K562 (cell line): ENCODE data around the gene HNRNPU. TPM values are rescaled to one million over a fixed set of nuclear protein-coding genes. Genes with fewer than 3 reads are reported as not detected.
A peak's percentile ranks its signal among the peaks of the same experiment; 100 is the strongest.

ENCODE experiments used
- ATF1 ChIP-seq, 2 experiments: fragments of 450-650 bp in 1 of 2; IDR thresholded peaks; 2 replicates each; pipeline ENCODE4 v1.6.1; 2016; ENCODE audit warnings: missing compliant biosample characterization in 1 of 2, missing genetic modification characterization in 1 of 2
- CAMTA2 ChIP-seq: fragments of 250-450 bp; sonication (Bioruptor Pico); conservative IDR thresholded peaks from 2 replicates; pipeline ENCODE4 v1.5.1; 2022
- CHD2 ChIP-seq: IDR thresholded peaks from 2 replicates; pipeline ENCODE4 v1.6.1; 2011; ENCODE audit warnings: low read depth, low read length
- CHD4 ChIP-seq: fragments of 200-600 bp; sonication (generic); IDR thresholded peaks from 3 replicates; pipeline ENCODE4 v1.6.1; 2012; ENCODE audit warnings: low read depth, mild to moderate bottlenecking, mixed read lengths, low read length, inconsistent platforms; ENCODE audit not compliant: insufficient read depth, insufficient replicate concordance, poor library complexity, severe bottlenecking
- COPS2 ChIP-seq: fragments of 450-650 bp; conservative IDR thresholded peaks from 2 replicates; pipeline ENCODE4 v1.6.1; 2016; ENCODE audit warnings: mild to moderate bottlenecking, moderate library complexity
- CREB5 ChIP-seq: fragments of 250-450 bp; sonication (Bioruptor Pico); IDR thresholded peaks from 2 replicates; pipeline ENCODE4 v1.5.0; 2020; ENCODE audit warnings: mild to moderate bottlenecking
- CXXC5 ChIP-seq: fragments of 250-450 bp; sonication (Bioruptor Pico); IDR thresholded peaks from 2 replicates; pipeline ENCODE4 v1.8.0; 2022; ENCODE audit warnings: inconsistent platforms, mild to moderate bottlenecking, moderate library complexity
- E2F8 ChIP-seq: fragments of 450-650 bp; IDR thresholded peaks from 2 replicates; pipeline ENCODE4 v1.7.1; 2018; ENCODE audit warnings: mild to moderate bottlenecking, low read depth; ENCODE audit not compliant: partially characterized antibody
- EP400 ChIP-seq: fragments of 450-650 bp; IDR thresholded peaks from 2 replicates; pipeline ENCODE4 v1.6.1; 2017; ENCODE audit warnings: antibody characterized with exemption, mild to moderate bottlenecking, moderate library complexity
- ESRRB ChIP-seq: fragments of 250-450 bp; sonication (Bioruptor Pico); IDR thresholded peaks from 2 replicates; pipeline ENCODE4 v1.5.0; 2020; ENCODE audit warnings: mild to moderate bottlenecking, moderate library complexity, borderline replicate concordance
- HDAC1 ChIP-seq, 2 experiments: fragments of 450-650 bp; IDR thresholded peaks; 2 replicates each; pipeline ENCODE4 v1.6.1; 2016 to 2017; ENCODE audit warnings: inconsistent platforms in 1 of 2, mild to moderate bottlenecking in 1 of 2, moderate library complexity in 1 of 2
- HNRNPLL ChIP-seq: fragments of 200-400 bp; formaldehyde crosslinking; IDR thresholded peaks from 2 replicates; pipeline ENCODE4 v1.6.1; 2017; ENCODE audit warnings: low read length, low read depth, mild to moderate bottlenecking; ENCODE audit not compliant: poor library complexity, severe bottlenecking
- KLF6 ChIP-seq: fragments of 250-450 bp; sonication (Bioruptor Pico); IDR thresholded peaks from 2 replicates; pipeline ENCODE4 v1.4.0; 2020; ENCODE audit warnings: mild to moderate bottlenecking, moderate library complexity, borderline replicate concordance
- MAFK ChIP-seq: IDR thresholded peaks from 2 replicates; pipeline ENCODE4 v1.6.1; 2011; ENCODE audit warnings: low read length, improper control_type of control experiment
- POLR2A ChIP-seq: fragments of 450-650 bp; conservative IDR thresholded peaks from 2 replicates; pipeline ENCODE4 v1.6.1; 2016
- RAD51 ChIP-seq: fragments of 450-650 bp; IDR thresholded peaks from 2 replicates; pipeline ENCODE4 v1.7.1; 2016; ENCODE audit warnings: low read depth, mild to moderate bottlenecking, borderline replicate concordance
- RBM15 ChIP-seq: fragments of 200-400 bp; formaldehyde crosslinking; IDR thresholded peaks from 2 replicates; pipeline ENCODE4 v1.6.1; 2018; ENCODE audit warnings: mild to moderate bottlenecking, low read length, moderate library complexity; ENCODE audit not compliant: insufficient read depth
- TRIM28 ChIP-seq: fragments of 450-650 bp; IDR thresholded peaks from 2 replicates; pipeline ENCODE4 v1.6.1; 2017
- TSC22D4 ChIP-seq: fragments of 450-650 bp; IDR thresholded peaks from 2 replicates; pipeline ENCODE4 v1.6.1; 2016; ENCODE audit warnings: missing genetic modification characterization, missing biosample characterization, control low read depth
- ZBED1 ChIP-seq: IDR thresholded peaks from 2 replicates; pipeline ENCODE4 v1.6.1; 2014
- ZFP1 ChIP-seq: fragments of 450-650 bp; formaldehyde crosslinking; IDR thresholded peaks from 2 replicates; pipeline ENCODE4 v1.4.0; 2020; ENCODE audit warnings: mild to moderate bottlenecking, mixed read lengths
- ZFPM2 ChIP-seq: fragments of 250-450 bp; sonication (Bioruptor Pico); IDR thresholded peaks from 2 replicates; pipeline ENCODE4 v1.5.1; 2022; ENCODE audit warnings: mild to moderate bottlenecking
- polyA plus RNA-seq, 8 experiments: library from polyadenylated mRNA; depleted of rRNA in 4 of 8; stranded (reverse) in 5 of 8; unstranded in 3 of 8; fragments of >200 nt; fragmentation: Nextera tagmentation in 2 of 8; fragmentation: Illumina TruSeq in 1 of 8; extraction: Ambion mirVana in 2 of 8; extraction: Trizol in 1 of 8; gene quantifications; 2 replicates each; pipeline versions ENCODE4 v1.2.1 to v1.2.3, GENCODE V29; 2011 to 2014; ENCODE audit warnings: inconsistent platforms in 1 of 8, missing spikeins in 1 of 8
- total RNA-seq, 7 experiments: library from RNA; depleted of rRNA in 6 of 7; stranded (reverse); fragments of >200 nt in 6 of 7; fragmentation: Illumina TruSeq in 2 of 7; extraction: Trizol in 2 of 7; gene quantifications; 2 replicates each; pipeline versions ENCODE4 v1.2.1 to v1.2.3, GENCODE V29; 2011 to 2021; ENCODE audit warnings: low replicate concordance in 1 of 7
- TF ChIP-seq, protein P1 (sequence below): fragments of 250-450 bp; sonication (Bioruptor Pico); IDR thresholded peaks from 2 replicates; pipeline ENCODE4 v1.8.0; 2022; ENCODE audit warnings: moderate library complexity, mild to moderate bottlenecking, inconsistent platforms

HNRNPU gene
- total and polyA plus RNA-seq, 9 of the 15 experiments (the other 6 are each of a cell fraction or from before 2014, with no cell fraction given), result 159 to 777 (median 577) TPM

GRCh38 chr1:244844155-244845121 is 19.9 kb downstream of the HNRNPU start (continued):
- TF ChIP-seq E2F8 (peak; percentile 36), CREB5 (CRISPR knock-in tag) (no peak), COPS2 (0 out of 2 replicates have a peak, but pooled peaks have one; percentile 12), CHD2 (no peak), TSC22D4 (no peak), ZFPM2 (CRISPR knock-in tag) (no peak), HDAC1 (IDR thresholded peaks at IDR 0.05) (no peak), RAD51 (no peak), TRIM28 (no peak), MAFK (no peak), ESRRB (CRISPR knock-in tag) (no peak), RBM15 (no peak), POLR2A (peak; percentile 80), CXXC5 (CRISPR knock-in tag) (0 out of 2 replicates have a peak, but pooled peaks have one; percentile 0), ATF1 (CRISPR knock-in tag; IDR thresholded peaks at IDR 0.05) (no peak), ATF1 (tag; IDR thresholded peaks at IDR 0.05) (no peak), KLF6 (no peak), EP400 (no peak), ZBED1 (no peak), HNRNPLL (no peak), CHD4 (no peak), ZFP1 (CRISPR knock-in tag) (no peak), CAMTA2 (no peak)
- TF ChIP-seq, protein P1, sequence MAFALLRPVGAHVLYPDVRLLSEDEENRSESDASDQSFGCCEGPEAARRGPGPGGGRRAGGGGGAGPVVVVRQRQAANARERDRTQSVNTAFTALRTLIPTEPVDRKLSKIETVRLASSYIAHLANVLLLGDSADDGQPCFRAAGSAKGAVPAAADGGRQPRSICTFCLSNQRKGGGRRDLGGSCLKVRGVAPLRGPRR, result no peak
